Measurements from ENCODE around the gene NGB. TPM values are rescaled to one million over a fixed set of nuclear protein-coding genes. Genes with fewer than 3 reads are reported as not detected.

NGB gene
- total RNA-seq, 1 experiment from 2014 or later = not detected

DNA sequence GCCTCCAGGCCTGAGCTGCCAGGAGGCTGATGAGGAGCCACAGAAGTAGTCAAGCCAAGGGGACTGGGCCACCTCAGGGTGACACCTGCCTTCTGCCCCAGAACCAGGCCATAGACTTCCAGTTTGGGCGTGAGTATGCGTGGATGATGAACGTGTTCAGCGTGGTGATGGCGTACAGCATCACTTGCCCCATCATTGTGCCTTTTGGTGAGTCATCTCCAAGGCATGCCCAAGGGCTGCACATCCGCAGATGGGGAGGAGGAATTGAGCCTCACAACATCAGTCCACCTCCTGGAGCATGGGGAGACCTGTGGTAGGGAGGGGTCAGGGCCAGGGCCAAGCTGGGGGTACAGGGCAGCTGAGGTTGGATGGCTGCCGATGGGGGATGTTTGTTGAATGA lies 22.3 kb downstream of the NGB start:
- DNase-seq = peak; percentile 60

DNA sequence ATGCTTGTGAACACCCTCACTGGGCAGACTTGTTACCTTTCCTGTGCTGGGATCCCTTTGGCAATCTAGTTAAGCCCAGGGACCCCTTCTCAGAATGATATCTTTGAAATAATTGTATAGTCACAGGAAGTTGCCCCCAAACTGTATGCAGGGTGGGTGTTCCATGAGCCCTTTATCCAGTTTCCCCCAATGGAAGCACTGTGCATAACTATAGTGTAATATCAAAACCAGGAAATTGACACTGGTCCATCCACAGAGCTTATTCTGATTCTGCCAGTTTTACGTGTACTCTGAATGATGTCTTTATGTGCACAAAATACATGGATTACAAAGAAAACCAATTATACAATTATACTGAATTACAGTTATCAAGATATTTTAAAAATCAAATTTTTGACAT lies 24.2 kb downstream of the NGB start:
- Histone ChIP-seq H2AFZ (ENCODE audit: low read length) (no peak overlapping the region), H3K9ac (ENCODE audit: low read length) (no peak overlapping the region), H3K27me3 (ENCODE audit: low read length) (no peaks in the 10 kb centered on the region), H4K20me1 (ENCODE audit: low read length) (no peaks in the 10 kb centered on the region), H3K4me2 (ENCODE audit: low read length) (no peak overlapping the region), H3K9me3 (ENCODE audit: low read length) (no peaks in the 10 kb centered on the region), H3K9me2 (replicated peaks; ENCODE audit: low read length) (no peaks in the 10 kb centered on the region), H3K36me3 (ENCODE audit: low read depth, low read length) (no peaks in the 10 kb centered on the region), H3K27ac (ENCODE audit: low read length) (no peak overlapping the region), H3K4me3 (ENCODE audit: low read length) (no peak overlapping the region), H3K4me1 (ENCODE audit: insufficient read depth, low read length) (no peaks in the 10 kb centered on the region), H3K79me2 (ENCODE audit: low read length) (no peaks in the 10 kb centered on the region), H3F3A (ENCODE audit: low read length, unreplicated experiment) (no peaks in the 10 kb centered on the region)
- no peak for DNase-seq
- BruUV-seq (replicated peaks) = no TSS peak
- ChIA-PET CTCF (no interaction called here), POLR2A (ENCODE audit: unreplicated experiment) (no interaction called here)
- intact Hi-C loops (cut with micrococcal nuclease) = no loop called here
- TF ChIP-seq, protein P1, sequence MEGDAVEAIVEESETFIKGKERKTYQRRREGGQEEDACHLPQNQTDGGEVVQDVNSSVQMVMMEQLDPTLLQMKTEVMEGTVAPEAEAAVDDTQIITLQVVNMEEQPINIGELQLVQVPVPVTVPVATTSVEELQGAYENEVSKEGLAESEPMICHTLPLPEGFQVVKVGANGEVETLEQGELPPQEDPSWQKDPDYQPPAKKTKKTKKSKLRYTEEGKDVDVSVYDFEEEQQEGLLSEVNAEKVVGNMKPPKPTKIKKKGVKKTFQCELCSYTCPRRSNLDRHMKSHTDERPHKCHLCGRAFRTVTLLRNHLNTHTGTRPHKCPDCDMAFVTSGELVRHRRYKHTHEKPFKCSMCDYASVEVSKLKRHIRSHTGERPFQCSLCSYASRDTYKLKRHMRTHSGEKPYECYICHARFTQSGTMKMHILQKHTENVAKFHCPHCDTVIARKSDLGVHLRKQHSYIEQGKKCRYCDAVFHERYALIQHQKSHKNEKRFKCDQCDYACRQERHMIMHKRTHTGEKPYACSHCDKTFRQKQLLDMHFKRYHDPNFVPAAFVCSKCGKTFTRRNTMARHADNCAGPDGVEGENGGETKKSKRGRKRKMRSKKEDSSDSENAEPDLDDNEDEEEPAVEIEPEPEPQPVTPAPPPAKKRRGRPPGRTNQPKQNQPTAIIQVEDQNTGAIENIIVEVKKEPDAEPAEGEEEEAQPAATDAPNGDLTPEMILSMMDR (conservative IDR thresholded peaks at IDR 0.05; ENCODE audit: low read depth, low read length) = no peak
- no peak for TF ChIP-seq EZH2 (IDR thresholded peaks at IDR 0.05; ENCODE audit: low read length, unreplicated experiment)
- no peak for TF ChIP-seq EZH2phosphoT487 (IDR thresholded peaks at IDR 0.05; ENCODE audit: borderline replicate concordance, low read length)
- no peak for ATAC-seq

More for the DNA sequence above, 22.3 kb downstream of the NGB start:
- intact Hi-C loops (cut with micrococcal nuclease) = no loop called here
- Histone ChIP-seq H3K4me1 (ENCODE audit: insufficient read depth, low read length) (no peaks in the 10 kb centered on the region), H4K20me1 (ENCODE audit: low read length) (no peaks in the 10 kb centered on the region), H3K9ac (ENCODE audit: low read length) (no peak overlapping the region), H3K79me2 (ENCODE audit: low read length) (no peaks in the 10 kb centered on the region), H2AFZ (ENCODE audit: low read length) (no peak overlapping the region), H3K4me2 (ENCODE audit: low read length) (no peak overlapping the region), H3K27ac (ENCODE audit: low read length) (no peak overlapping the region), H3F3A (ENCODE audit: low read length, unreplicated experiment) (no peaks in the 10 kb centered on the region), H3K4me3 (ENCODE audit: low read length) (no peak overlapping the region), H3K9me2 (replicated peaks; ENCODE audit: low read length) (no peaks in the 10 kb centered on the region), H3K9me3 (ENCODE audit: low read length) (no peaks in the 10 kb centered on the region), H3K36me3 (ENCODE audit: low read depth, low read length) (no peaks in the 10 kb centered on the region), H3K27me3 (ENCODE audit: low read length) (no peaks in the 10 kb centered on the region)
- ATAC-seq = no peak
- POLR2A ChIA-PET (ENCODE audit: unreplicated experiment) = no interaction called here
- no TSS peak for BruUV-seq (replicated peaks)
- TF ChIP-seq EZH2 (IDR thresholded peaks at IDR 0.05; ENCODE audit: low read length, unreplicated experiment) = no peak
- TF ChIP-seq EZH2phosphoT487 (IDR thresholded peaks at IDR 0.05; ENCODE audit: borderline replicate concordance, low read length) = no peak
- TF ChIP-seq, protein P1 (conservative IDR thresholded peaks at IDR 0.05; ENCODE audit: low read depth, low read length) = no peak
- CTCF ChIA-PET = no interaction called here

DNA sequence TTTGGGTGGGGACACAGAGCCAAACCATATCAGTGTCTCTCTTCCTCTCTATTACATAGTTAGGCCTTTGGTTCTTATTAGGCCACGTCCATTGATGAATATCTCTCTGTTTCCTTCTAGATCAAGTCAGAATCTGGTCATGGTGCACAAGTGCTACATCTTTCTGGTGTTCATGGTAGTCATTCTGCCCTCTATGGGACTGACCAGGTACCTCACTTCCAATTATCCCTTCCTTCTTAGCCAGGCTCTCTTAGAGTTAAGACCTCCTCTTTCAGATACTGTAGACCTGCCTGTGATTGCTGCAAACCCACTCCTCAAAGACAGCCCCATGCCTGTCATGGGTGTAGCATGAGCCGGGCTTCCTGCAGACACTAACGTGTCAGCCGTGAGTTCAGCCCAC lies 25.2 kb downstream of the NGB start:
- DNase-seq = no peak
- ChIA-PET CTCF (no interaction called here), POLR2A (ENCODE audit: unreplicated experiment) (no interaction called here)
- H3K9me2 ChIP-seq (replicated peaks; ENCODE audit: low read length) = no peaks in the 10 kb centered on the region
- H3K4me2 ChIP-seq (ENCODE audit: low read length) = no peak overlapping the region
- no peaks in the 10 kb centered on the region for H4K20me1 ChIP-seq (ENCODE audit: low read length)
- H3K9me3 ChIP-seq (ENCODE audit: low read length) = no peaks in the 10 kb centered on the region
- no peaks in the 10 kb centered on the region for H3F3A ChIP-seq (ENCODE audit: low read length, unreplicated experiment)
- H3K27ac ChIP-seq (ENCODE audit: low read length) = no peak overlapping the region
- no peaks in the 10 kb centered on the region for H3K27me3 ChIP-seq (ENCODE audit: low read length)
- TF ChIP-seq, protein P1 (conservative IDR thresholded peaks at IDR 0.05; ENCODE audit: low read depth, low read length) = peak; percentile 37; the same call in 1 of the 2 replicates
- TF ChIP-seq EZH2phosphoT487 (IDR thresholded peaks at IDR 0.05; ENCODE audit: borderline replicate concordance, low read length) = no peak
- no TSS peak for BruUV-seq (replicated peaks)
- H3K36me3 ChIP-seq (ENCODE audit: low read depth, low read length) = no peaks in the 10 kb centered on the region
- no peaks in the 10 kb centered on the region for H3K4me1 ChIP-seq (ENCODE audit: insufficient read depth, low read length)
- intact Hi-C loops (cut with micrococcal nuclease) = no loop called here
- no peak overlapping the region for H3K4me3 ChIP-seq (ENCODE audit: low read length)
- no peaks in the 10 kb centered on the region for H3K79me2 ChIP-seq (ENCODE audit: low read length)
- no peak for ATAC-seq
- no peak overlapping the region for H2AFZ ChIP-seq (ENCODE audit: low read length)
- no peak overlapping the region for H3K9ac ChIP-seq (ENCODE audit: low read length)
